ENCODE data around the gene NWD2. TPM values are rescaled to one million over a fixed set of nuclear protein-coding genes. Genes with fewer than 3 reads are reported as not detected.

The NWD2 gene
- total RNA-seq, 2 donors from 2014 or later = 0.05 TPM; not detected in 1

- no peak for DNase-seq (ENCODE audit: low spot score)
- intact Hi-C loops (cut with DNase I) = no loop called here
Observed at GRCh38 chr4:37455301-37456131, 211.0 kb downstream of the NWD2 start.

DNA sequence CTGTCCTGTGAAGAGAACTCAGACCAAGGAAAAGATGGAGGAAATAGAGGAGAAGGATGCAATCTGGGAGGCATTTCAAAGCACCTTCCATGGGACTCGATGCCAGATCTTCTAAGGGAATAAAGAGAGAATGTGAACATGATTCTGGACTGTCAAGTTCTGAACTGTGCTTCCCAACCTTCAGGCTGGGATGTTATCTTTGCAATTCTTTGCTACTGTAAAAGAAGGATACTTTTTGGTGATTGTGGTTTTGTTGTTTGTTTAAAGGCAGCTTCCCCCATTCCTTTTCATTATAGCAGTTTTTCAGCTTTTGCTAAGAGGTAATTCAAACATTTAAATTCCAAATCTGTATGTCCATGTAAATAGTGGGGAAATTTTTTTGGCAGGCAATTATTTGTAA lies 217.3 kb downstream of the NWD2 start:
- DNase-seq (ENCODE audit: low spot score) = no peak
- intact Hi-C loops (cut with DNase I) = no loop called here

DNA sequence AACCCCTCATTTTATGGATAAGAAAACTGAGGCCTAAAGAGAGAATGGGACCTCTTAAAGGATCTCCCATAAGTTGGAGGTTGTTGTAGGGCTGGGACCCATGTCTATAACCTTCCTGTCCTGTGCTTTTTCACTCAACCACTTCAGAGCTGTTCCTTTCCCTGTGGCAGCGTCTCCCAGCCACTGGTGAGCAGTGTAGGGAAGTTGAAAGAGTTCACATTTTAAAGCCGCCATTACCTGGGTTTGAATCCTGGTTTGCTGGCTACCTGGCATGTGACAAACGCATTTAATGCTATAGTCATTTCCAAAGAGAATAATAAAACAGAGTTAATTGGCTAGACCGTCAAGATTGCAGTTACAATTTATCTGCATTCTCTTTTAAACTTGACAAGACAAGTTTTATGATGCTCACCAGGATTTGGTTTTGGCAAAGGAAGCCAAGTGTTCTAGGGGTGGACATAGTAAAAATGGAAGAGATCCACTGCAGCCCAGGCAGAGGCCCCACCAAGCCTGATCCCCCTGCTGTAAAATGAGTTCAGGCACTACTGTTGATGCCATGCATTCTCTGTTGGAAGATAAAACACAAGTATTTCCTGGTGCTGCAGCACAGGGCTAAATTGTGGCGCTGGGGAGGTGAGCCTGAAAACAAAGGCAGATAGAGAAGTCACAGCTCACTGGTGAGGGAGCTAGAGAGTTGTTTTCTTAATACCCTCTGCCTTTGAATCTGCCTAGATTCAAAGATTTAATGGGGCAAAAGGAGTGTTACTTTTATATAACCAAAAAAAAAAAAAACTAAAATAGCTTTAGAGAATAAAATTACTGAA lies 218.7 kb downstream of the NWD2 start:
- intact Hi-C loops (cut with DNase I) = no loop called here

GRCh38 chr4:37464373-37465128 lies 220.0 kb downstream of the NWD2 start:
- intact Hi-C loops (cut with DNase I) = no loop called here

More for the DNA sequence above, 218.7 kb downstream of the NWD2 start:
- no peak for DNase-seq (ENCODE audit: low spot score)

DNA sequence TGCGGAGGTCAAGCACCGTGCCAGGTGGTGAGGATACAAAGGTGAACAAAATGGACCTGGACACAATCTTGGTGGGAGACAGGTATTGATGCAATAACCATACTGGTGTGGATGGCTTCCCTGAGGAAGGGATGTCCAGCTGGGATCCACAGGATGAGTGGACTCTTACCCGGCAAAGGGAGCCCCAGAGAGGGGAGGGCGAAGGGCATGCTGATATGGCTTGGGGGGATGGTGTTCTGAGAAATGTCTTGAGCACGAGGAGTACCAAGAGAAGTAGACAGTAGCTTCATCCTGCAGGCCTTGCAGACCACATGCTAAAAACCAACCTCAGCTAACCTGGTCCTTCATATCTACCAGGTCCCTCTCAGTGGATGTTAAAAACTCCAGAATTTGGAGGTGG lies 220.8 kb downstream of the NWD2 start:
- DNase-seq (ENCODE audit: low spot score) = no peak
- intact Hi-C loops (cut with DNase I) = no loop called here

More at GRCh38 chr4:37464373-37465128, 220.0 kb downstream of the NWD2 start:
- no peak for DNase-seq (ENCODE audit: low spot score)

DNA sequence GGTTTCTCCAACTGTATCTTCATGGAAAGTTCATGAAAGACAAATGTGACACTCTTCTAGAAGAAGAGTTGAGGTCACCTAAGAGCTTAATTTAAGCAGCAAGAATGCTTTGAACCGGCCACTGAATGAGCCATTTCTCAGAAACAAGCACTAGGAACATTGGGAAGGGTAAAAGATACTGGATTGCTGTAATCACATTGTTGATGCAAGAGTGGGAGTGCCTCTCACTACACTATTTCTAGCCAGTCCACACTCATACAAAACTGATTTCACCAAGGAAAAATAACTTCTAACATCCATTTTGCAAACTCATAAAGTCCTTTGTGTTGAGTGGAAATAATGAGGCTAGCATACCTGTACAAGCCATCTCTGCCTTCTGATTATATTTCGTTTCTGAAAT lies 221.3 kb downstream of the NWD2 start:
- intact Hi-C loops (cut with DNase I) = no loop called here
- no peak for DNase-seq (ENCODE audit: low spot score)

DNA sequence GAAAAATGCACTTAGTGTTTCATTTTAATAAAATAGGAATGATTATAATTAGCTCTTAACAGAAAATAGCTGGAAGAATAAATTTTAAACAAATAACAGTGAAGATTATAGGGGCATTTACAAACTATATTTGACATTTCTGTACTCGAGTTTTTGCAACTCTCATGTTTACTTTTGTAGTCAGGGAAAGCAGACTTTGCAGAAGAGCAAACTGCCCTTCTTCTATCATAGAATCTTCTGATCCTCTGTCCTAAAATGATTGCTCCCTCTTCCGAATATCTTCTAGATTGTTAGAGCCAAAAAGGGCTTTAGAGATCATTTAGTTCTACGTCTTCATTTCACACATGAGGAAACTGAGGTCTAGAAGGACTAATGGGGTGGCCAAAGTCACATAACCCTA lies 222.7 kb downstream of the NWD2 start:
- no peak for DNase-seq (ENCODE audit: low spot score)
- intact Hi-C loops (cut with DNase I) = no loop called here

DNA sequence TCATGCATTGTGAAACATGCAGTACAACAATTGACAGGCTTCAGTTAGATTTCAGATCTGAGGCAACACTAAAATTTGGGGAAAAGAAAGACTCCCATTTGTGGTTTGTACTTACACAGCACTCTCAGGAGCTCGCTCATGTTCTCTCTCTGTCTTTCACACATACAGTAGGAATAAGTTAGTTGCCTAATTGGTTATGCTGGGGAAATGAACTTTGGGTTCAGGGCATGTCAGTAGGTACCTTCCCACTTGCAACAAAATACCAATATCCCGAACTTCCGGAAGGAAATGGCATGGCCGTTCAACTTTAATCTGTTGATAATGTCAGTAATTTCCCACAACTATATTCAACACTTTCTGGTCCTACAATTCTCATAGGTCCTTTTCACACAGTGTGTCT lies 223.3 kb downstream of the NWD2 start:
- no peak for DNase-seq (ENCODE audit: low spot score)
- intact Hi-C loops (cut with DNase I) = no loop called here

GRCh38 chr4:37469286-37469685 lies 224.7 kb downstream of the NWD2 start:
- DNase-seq (ENCODE audit: low spot score) = no peak
- intact Hi-C loops (cut with DNase I) = no loop called here

GRCh38 chr4:37470245-37470644 lies 225.7 kb downstream of the NWD2 start:
- intact Hi-C loops (cut with DNase I) = no loop called here
- DNase-seq (ENCODE audit: low spot score) = no peak

DNA sequence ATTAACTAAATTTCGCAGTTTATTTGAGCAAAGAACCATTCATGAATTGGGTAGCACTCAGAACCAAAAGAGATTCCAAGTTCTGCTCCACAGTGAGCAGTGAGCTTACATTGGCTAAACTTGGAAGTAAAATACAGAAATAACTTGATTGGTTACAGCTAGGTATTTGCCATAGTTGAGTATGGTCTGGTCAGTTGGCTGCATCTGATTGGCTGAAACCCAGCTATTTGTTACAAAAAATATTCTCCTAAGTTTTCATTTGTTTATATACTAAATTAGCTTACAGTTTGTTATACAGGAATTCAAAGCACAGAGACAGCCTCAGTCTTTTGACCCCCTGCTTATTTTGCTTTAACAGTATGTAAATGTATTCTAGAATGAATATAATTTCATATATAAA lies 226.6 kb downstream of the NWD2 start:
- DNase-seq (ENCODE audit: low spot score) = no peak
- intact Hi-C loops (cut with DNase I) = no loop called here

GRCh38 chr4:37471971-37472370 lies 227.4 kb downstream of the NWD2 start:
- DNase-seq (ENCODE audit: low spot score) = no peak
- intact Hi-C loops (cut with DNase I) = no loop called here

DNA sequence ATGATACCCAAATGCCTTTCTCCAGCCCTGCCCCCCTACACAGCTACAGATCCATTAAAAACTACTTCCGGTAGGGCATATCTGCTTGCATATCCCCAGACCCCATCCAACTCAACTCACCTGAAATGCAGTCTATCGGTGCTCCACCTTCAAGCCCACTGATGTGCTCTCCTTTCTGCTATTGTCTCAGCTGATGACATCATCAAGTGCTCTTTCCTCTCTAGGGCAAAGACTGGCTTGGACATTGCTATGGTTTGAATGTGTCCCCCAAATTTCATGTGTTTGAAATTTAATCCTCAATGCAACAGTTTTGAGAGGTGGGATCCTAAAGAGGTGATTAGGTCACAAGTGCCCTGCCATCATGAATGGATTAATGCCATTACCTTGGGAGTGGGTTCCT lies 229.3 kb downstream of the NWD2 start:
- intact Hi-C loops (cut with DNase I) = no loop called here
- DNase-seq (ENCODE audit: low spot score) = no peak

DNA sequence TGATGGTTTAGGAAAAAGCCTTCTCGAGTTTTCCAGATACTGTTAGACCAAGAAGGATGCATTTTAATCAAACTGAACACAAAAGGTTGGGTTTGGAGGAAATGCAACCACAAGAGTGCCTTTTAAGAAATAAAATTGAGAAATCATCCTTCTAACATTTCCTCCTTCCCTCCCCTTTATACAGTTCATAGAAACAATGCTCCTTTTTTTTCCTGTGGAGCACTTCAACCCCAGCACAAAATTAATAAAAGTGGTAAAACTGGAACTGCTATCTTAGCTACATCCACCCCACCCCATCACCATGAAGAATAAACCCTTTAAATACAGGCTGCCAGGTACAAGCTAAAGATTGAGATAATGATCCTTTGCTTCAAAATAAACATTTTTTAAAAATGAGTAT lies 230.5 kb downstream of the NWD2 start:
- no peak for DNase-seq (ENCODE audit: low spot score)
- intact Hi-C loops (cut with DNase I) = no loop called here

GRCh38 chr4:37475776-37476175 lies 231.2 kb downstream of the NWD2 start:
- intact Hi-C loops (cut with DNase I) = no loop called here
- no peak for DNase-seq (ENCODE audit: low spot score)

GRCh38 chr4:37476256-37476655 lies 231.7 kb downstream of the NWD2 start:
- intact Hi-C loops (cut with DNase I) = no loop called here

DNA sequence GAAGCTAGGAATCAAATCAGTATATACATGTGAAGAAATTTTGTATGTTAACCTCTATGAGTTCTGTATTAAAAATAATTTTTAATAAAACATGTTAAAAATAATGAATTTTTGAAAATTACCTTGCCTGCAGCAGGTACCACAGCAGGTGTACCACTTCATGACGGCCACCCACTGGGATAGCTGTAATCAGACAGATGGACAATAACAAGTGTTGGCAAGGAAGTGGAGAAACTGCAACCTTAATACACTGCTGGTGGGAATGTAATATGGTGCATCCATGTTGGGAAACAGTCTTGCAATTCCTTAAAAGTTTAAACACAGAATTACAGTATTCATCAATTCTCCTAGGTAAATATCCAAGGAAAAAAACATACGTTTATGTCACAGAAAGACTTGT lies 232.1 kb downstream of the NWD2 start:
- DNase-seq (ENCODE audit: low spot score) = no peak
- intact Hi-C loops (cut with DNase I) = no loop called here

More at GRCh38 chr4:37476256-37476655, 231.7 kb downstream of the NWD2 start:
- DNase-seq (ENCODE audit: low spot score) = no peak

DNA sequence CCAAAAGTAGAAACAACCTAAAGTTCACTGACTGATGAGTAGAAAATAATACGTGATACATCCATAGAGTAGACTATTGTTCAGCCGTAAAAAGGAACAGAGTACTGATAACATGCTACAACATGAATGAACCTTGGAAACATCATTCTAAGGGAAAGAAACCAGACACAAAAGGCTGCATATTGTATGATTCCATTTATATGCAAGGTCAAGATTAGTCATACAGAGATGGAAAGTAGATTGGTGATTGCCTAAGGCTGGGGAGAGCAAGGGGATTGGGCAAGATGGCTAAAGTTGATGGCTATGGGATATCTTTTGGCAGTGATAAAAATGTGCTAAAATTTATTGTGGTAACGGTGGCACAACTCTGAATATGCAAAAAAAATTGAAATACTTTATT lies 232.6 kb downstream of the NWD2 start:
- intact Hi-C loops (cut with DNase I) = no loop called here
- DNase-seq (ENCODE audit: low spot score) = no peak

DNA sequence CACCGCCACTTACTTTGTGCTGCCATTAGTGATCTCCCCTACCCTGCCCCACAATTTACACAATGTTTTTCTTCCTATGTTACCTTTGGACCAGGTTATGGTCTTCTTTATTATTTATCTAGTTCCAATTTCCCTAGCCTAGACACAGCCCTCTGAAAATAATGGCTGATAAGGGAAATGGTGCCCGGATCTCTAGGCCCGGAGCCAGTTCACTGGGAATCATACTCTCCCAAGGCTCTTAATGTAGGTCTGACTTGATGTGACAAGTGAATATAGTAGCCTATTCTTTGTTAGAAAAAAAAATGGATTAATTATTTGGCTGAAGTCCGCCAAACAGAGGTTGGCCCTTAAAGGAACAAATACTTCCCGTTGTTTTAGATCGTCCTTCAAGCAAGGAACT lies 233.6 kb downstream of the NWD2 start:
- intact Hi-C loops (cut with DNase I) = no loop called here
- no peak for DNase-seq (ENCODE audit: low spot score)

GRCh38 chr4:37480509-37480908 lies 236.0 kb downstream of the NWD2 start:
- intact Hi-C loops (cut with DNase I) = no loop called here
- no peak for DNase-seq (ENCODE audit: low spot score)
